OCI-LY1 (cell line): Measurements from ENCODE around the gene ZIC4.

Source experiments
- H2AFZ ChIP-seq: fragments of 200-600 bp; sonication (generic), shearing (Covaris generic); 2 replicates; pipeline ENCODE4 v1.6.0; 2014; ENCODE audit warnings: antibody characterized with exemption, mild to moderate bottlenecking, low read length
- H3F3A ChIP-seq: fragments of 200-600 bp; sonication (generic), shearing (Covaris generic); 2 replicates; pipeline ENCODE4 v1.6.0; 2014; ENCODE audit warnings: mild to moderate bottlenecking, antibody characterized with exemption, low read length, moderate library complexity; ENCODE audit not compliant: insufficient read depth
- H3K27ac ChIP-seq: fragments of 200-600 bp; sonication (generic); 2 replicates; pipeline ENCODE4 v1.5.1; 2014; ENCODE audit warnings: low read length, mixed run types, mild to moderate bottlenecking, low read depth; ENCODE audit not compliant: poor library complexity, severe bottlenecking
- H3K27me3 ChIP-seq: fragments of 200-600 bp; sonication (generic); 2 replicates; pipeline ENCODE4 v1.6.0; 2014; ENCODE audit warnings: antibody characterized with exemption, mild to moderate bottlenecking, low read length, moderate library complexity; ENCODE audit not compliant: insufficient read depth
- H3K36me3 ChIP-seq: fragments of 200-600 bp; sonication (generic); 2 replicates; pipeline ENCODE4 v1.6.1; 2014; ENCODE audit warnings: mild to moderate bottlenecking, antibody characterized with exemption, low read length, moderate library complexity, mixed read lengths; ENCODE audit not compliant: insufficient read depth
- H3K4me1 ChIP-seq: fragments of 200-600 bp; sonication (generic); 2 replicates; pipeline ENCODE4 v1.5.1; 2014; ENCODE audit warnings: mild to moderate bottlenecking, low read length, moderate library complexity; ENCODE audit not compliant: insufficient read depth, severe bottlenecking
- H3K4me2 ChIP-seq: fragments of 200-600 bp; sonication (generic), shearing (Covaris generic); 2 replicates; pipeline ENCODE4 v1.6.1; 2014; ENCODE audit warnings: low read length
- H3K4me3 ChIP-seq: fragments of 200-600 bp; sonication (generic); 2 replicates; pipeline ENCODE4 v1.5.1; 2014; ENCODE audit warnings: low read length, low read depth, mild to moderate bottlenecking, mixed read lengths; ENCODE audit not compliant: poor library complexity, severe bottlenecking
- H3K79me2 ChIP-seq: fragments of 200-600 bp; shearing (Covaris generic); 2 replicates; pipeline ENCODE4 v1.6.1; 2016; ENCODE audit warnings: mixed run types, low read length, mixed read lengths; ENCODE audit not compliant: insufficient read depth
- H3K9ac ChIP-seq: fragments of 200-600 bp; sonication (generic), shearing (Covaris generic); 2 replicates; pipeline ENCODE4 v1.6.1; 2014; ENCODE audit warnings: mild to moderate bottlenecking, low read length, mixed read lengths
- H3K9me2 ChIP-seq: fragments of 200-600 bp; sonication (generic), shearing (Covaris generic); 2 replicates; pipeline ENCODE4 v1.6.1; 2014; ENCODE audit warnings: low read depth, mild to moderate bottlenecking, low read length, mixed read lengths
- H3K9me3 ChIP-seq: fragments of 200-600 bp; shearing (Covaris generic); 2 replicates; pipeline ENCODE4 v1.6.1; 2014; ENCODE audit warnings: low read length, mixed read lengths
- H4K20me1 ChIP-seq: fragments of 200-600 bp; sonication (generic), shearing (Covaris generic); 2 replicates; pipeline ENCODE4 v1.6.0; 2016; ENCODE audit warnings: mild to moderate bottlenecking, low read length; ENCODE audit not compliant: insufficient read depth
- EZH2 ChIP-seq: fragments of 200-600 bp; sonication (generic), shearing (Covaris generic); IDR thresholded peaks from 2 replicates; pipeline ENCODE4 v1.8.0; 2017; ENCODE audit warnings: borderline replicate concordance, mixed run types, mild to moderate bottlenecking, antibody characterized with exemption, low read length, moderate library complexity, mixed read lengths
- TF ChIP-seq, protein P1 (sequence below): fragments of 200-600 bp; sonication (generic), shearing (Covaris generic); IDR thresholded peaks from 2 replicates; pipeline ENCODE4 v1.5.1; 2017; ENCODE audit warnings: mild to moderate bottlenecking, antibody characterized with exemption, low read length, moderate library complexity, mixed read lengths

The ZIC4 gene

GRCh38 chr3:147360646-147361453 lies 45.5 kb downstream of the ZIC4 start:
- Histone ChIP-seq H3K9me2 (no peaks in the 10 kb centered on the region), H3K36me3 (no peaks in the 10 kb centered on the region), H3K27ac (no peak overlapping the region), H2AFZ (no peak overlapping the region), H3K9me3 (no peaks in the 10 kb centered on the region), H3K4me2 (no peak overlapping the region), H3K27me3 (no peaks in the 10 kb centered on the region), H3K79me2 (no peaks in the 10 kb centered on the region), H4K20me1 (no peaks in the 10 kb centered on the region), H3K4me1 (no peaks in the 10 kb centered on the region), H3K4me3 (no peak overlapping the region), H3F3A (no peaks in the 10 kb centered on the region), H3K9ac (no peak overlapping the region)
- no peak for TF ChIP-seq EZH2
- TF ChIP-seq, protein P1, sequence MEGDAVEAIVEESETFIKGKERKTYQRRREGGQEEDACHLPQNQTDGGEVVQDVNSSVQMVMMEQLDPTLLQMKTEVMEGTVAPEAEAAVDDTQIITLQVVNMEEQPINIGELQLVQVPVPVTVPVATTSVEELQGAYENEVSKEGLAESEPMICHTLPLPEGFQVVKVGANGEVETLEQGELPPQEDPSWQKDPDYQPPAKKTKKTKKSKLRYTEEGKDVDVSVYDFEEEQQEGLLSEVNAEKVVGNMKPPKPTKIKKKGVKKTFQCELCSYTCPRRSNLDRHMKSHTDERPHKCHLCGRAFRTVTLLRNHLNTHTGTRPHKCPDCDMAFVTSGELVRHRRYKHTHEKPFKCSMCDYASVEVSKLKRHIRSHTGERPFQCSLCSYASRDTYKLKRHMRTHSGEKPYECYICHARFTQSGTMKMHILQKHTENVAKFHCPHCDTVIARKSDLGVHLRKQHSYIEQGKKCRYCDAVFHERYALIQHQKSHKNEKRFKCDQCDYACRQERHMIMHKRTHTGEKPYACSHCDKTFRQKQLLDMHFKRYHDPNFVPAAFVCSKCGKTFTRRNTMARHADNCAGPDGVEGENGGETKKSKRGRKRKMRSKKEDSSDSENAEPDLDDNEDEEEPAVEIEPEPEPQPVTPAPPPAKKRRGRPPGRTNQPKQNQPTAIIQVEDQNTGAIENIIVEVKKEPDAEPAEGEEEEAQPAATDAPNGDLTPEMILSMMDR, result no peak

DNA sequence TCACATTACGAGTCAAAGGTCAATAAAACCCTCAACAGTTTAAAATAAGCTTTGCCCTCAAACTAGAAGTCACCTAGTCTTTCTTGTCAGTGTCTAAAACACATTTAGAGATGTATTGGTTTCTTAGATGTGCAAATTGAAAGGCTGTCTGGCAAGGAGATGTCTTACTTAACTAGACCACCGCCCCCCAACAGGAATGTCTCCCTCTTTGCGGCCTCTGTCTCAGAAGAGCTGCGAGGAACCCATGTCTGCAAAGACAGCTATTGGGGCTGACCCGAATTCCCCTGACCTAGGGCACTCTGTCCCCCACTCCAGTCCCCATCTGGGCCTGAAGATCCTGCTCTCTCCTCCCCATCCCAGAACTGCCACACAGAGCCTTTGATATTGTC lies 46.3 kb downstream of the ZIC4 start:
- H3K79me2 ChIP-seq, result no peaks in the 10 kb centered on the region
- H3K9me3 ChIP-seq, result no peaks in the 10 kb centered on the region
- no peak overlapping the region for H3K4me3 ChIP-seq
- H3K36me3 ChIP-seq, result no peaks in the 10 kb centered on the region
- H4K20me1 ChIP-seq, result no peaks in the 10 kb centered on the region
- H3K27me3 ChIP-seq, result no peaks in the 10 kb centered on the region
- no peaks in the 10 kb centered on the region for H3K4me1 ChIP-seq
- no peak overlapping the region for H3K4me2 ChIP-seq
- H3F3A ChIP-seq, result no peaks in the 10 kb centered on the region
- no peaks in the 10 kb centered on the region for H3K9me2 ChIP-seq
- no peak for TF ChIP-seq EZH2
- TF ChIP-seq, protein P1, result no peak
- H3K27ac ChIP-seq, result no peak overlapping the region
- no peak overlapping the region for H3K9ac ChIP-seq
- no peak overlapping the region for H2AFZ ChIP-seq

- no peak overlapping the region for H3K4me2 ChIP-seq
- no peak overlapping the region for H3K4me3 ChIP-seq
- H3K27me3 ChIP-seq, result no peaks in the 10 kb centered on the region
- H4K20me1 ChIP-seq, result no peaks in the 10 kb centered on the region
- no peaks in the 10 kb centered on the region for H3F3A ChIP-seq
- TF ChIP-seq, protein P1, result no peak
- no peak for TF ChIP-seq EZH2
- H3K4me1 ChIP-seq, result no peaks in the 10 kb centered on the region
- no peak overlapping the region for H3K9ac ChIP-seq
- no peaks in the 10 kb centered on the region for H3K36me3 ChIP-seq
- H3K9me2 ChIP-seq, result no peaks in the 10 kb centered on the region
- no peak overlapping the region for H3K27ac ChIP-seq
- H3K9me3 ChIP-seq, result no peaks in the 10 kb centered on the region
- no peaks in the 10 kb centered on the region for H3K79me2 ChIP-seq
- no peak overlapping the region for H2AFZ ChIP-seq
Measured at GRCh38 chr3:147359177-147360050, 46.9 kb downstream of the ZIC4 start.
